Left ventricle myocardium superior (tissue), 1 donor: ENCODE data around the gene OR8B12. TPM values are rescaled to one million over a fixed set of nuclear protein-coding genes. Genes with fewer than 3 reads are reported as not detected.

Experiments used
- ATAC-seq: fragments of 200-7000 bp; cut with Tn5 transposase; one replicate; pipeline ENCODE4 v1.9.1; 2020; ENCODE audit warnings: mild to moderate bottlenecking, moderate library complexity
- DNase-seq: peaks from one replicate; pipeline ENCODE4 v3.0.0-alpha.2; 2020
- intact Hi-C: fragments of 100-400 bp; cut with micrococcal nuclease; formaldehyde crosslinking; loops from one replicate; pipeline ENCODE4 v1.11.0; 2022
- long read RNA-seq: library from polyadenylated mRNA; unstranded; transcript quantifications from one replicate; pipeline ENCODE4 v2.0.0, GENCODE V29; 2021
- total RNA-seq: library from RNA; stranded (reverse); fragmentation: NEBNext Ultra II Directional; extraction: Animal tissue kit (Norgen Biotek cat#: 25700); gene quantifications from one replicate; pipeline ENCODE4 v1.2.1, GENCODE V29; 2021
- donor health status: DM: no; HTN: yes; CAD: no; lungs with severe emphysema.

OR8B12 gene, protein sequence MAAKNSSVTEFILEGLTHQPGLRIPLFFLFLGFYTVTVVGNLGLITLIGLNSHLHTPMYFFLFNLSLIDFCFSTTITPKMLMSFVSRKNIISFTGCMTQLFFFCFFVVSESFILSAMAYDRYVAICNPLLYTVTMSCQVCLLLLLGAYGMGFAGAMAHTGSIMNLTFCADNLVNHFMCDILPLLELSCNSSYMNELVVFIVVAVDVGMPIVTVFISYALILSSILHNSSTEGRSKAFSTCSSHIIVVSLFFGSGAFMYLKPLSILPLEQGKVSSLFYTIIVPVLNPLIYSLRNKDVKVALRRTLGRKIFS
- not detected for total RNA-seq
- long read RNA-seq: 0 reads

DNA sequence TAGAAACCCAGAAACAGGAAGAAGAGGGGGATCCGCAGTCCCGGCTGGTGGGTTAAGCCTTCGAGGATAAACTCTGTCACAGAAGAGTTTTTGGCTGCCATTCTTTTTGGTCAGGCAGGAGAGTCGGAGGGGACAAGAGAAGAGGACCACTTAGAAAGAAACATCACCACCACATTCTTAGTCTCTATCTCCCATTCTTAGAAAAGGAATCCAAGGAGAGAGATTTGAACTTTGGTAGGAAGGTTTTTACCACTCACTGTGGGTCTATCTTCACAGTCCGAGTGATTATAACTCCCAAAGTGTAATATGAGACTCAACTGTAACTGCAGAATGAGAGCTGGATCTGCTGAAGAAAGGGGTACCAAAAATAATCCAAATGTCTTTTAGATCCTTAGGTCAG lies at the start of gene OR8B12:
Gene OR8B12, minus strand, starts transcription at position 101 of the 400 bp plus-strand sequence. Its CDS starts 0 bp downstream, at position 101.
- DNase-seq: no peak
- ATAC-seq: no peak
- intact Hi-C loops: no loop called here

DNA sequence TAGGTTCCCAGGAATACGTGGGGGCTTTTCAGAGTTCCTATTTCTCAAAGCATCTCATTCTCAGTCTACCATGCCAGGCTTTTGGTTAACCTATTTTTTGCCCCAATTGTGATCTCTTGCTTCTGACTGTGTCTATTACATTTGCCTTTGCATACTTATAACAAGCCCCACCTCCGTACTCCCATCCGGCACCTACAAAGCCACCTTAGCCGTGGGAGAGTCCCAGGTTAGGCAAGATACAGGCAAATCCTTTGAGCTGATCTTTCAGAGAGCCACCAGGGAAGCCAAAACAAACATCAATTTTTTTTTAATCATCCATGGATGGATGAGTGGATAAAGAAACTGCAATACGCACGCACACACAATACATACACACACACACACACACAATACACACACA lies 49.2 kb upstream of the OR8B12 start:
- intact Hi-C loops: no loop called here
- no peak for ATAC-seq

DNA sequence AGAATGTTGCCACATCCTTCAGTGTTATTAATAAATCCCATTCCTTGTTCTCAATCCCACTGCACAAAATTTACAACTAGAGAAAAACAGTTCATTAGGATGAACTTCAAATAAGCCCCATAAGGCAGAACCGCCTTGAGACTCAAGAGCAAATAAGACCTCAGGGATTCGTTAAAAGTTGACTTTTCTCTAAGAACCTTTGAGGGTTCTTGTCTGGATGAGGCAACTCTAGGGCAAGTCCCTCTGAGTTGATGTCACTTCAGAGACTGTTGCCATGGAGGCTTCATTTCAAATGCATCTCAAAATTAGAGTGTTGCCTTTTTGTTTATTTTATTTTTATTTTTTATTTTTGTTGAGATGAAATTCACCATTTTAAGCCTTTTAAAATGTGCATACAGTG lies 48.0 kb upstream of the OR8B12 start:
- ATAC-seq (no peak), DNase-seq (no peak)
- intact Hi-C loops: no loop called here

More for the DNA sequence above, 49.2 kb upstream of the OR8B12 start:
- DNase-seq: no peak

DNA sequence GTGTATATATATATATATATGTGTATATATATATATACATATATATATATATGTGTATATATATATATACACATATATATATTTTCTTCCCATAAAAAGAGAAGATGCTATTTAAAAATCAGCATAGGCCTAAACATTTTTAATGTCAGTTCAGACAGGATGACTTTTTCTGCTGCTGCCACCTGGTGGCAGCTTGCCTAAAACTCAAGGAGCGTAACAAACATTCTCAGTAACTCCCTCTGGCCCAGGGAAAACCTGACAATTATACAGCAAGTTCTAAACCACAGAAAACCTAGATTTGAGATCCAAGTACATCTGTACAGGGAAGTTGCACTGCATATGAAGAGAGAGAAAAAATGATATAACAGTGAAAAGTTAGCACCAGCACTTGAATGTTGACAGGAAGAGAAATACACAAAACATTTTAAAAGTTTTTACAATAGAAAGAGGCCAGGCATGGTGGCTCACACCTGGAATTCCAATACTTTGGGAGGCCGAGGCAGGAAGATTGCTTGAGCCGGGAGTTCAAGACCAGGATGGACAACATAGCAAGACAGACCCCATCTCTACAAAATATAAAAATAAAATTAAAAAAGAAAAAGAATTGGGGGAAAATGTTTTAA lies 42.9 kb upstream of the OR8B12 start:
- intact Hi-C loops: loop anchor here (10.0 kb wide), 1 partner anchor 512 kb away; no protein-coding TSS in a partner anchor
- DNase-seq: peak; percentile 76
- ATAC-seq: no peak

DNA sequence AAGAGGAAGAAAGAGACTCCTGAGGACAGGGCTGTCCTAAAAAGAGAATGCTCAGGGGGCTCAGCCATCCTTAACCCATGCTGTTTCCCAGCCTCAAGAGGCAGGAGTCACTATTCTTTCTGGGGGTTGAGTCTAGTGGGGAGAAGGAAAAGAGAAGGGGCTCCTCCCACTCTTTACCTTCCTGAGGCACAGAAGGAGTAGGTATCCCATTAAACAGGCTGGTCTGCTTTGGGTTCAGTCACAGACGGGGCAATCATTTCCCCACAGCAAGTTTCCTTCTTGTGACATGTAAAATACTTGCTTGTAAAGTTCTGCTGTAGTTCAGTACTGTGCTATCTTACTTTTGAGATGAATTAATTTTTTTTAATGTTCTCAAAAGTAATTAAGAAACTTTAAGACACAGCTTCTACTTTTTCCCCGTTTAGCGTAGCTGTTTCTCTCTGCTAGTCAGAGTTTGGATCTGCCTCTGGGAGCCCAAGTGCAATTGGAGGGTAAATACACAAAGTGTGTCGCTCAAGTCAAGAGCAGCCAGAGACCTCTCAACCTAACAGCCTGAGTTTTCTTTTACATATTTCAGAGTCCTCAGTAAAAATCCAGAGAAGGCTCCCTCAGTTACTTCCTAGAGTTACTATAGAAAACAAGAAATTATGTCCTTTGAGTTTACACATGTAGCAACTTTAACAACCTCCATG lies 41.4 kb upstream of the OR8B12 start:
- DNase-seq (no peak), ATAC-seq (no peak)
- intact Hi-C loops: loop anchor here (10.0 kb wide), 1 partner anchor 510 kb away; no protein-coding TSS in a partner anchor

DNA sequence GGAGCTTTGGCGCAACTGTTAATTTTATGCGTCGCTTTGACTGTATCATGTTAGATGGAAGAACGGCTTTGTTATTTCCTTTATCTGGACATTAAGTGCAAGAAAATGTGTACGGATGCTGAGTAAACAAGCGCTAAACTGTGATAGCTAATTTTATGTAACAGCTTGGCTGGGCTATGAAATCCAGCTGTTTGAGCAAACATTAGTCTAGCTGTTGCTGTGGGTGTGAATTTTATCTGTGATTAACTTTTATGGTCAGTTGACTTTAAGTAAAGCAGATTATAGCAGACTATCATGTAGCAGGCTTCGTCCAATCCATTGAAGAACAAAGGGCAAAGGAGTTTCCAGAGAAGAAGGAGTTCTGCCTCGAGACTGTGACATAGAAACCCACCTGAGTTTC lies 40.3 kb upstream of the OR8B12 start:
- DNase-seq (no peak), ATAC-seq (no peak)
- intact Hi-C loops: loop anchor here (2.0 to 10.0 kb wide), 2 partner anchors 169 to 509 kb away; no protein-coding TSS in a partner anchor

DNA sequence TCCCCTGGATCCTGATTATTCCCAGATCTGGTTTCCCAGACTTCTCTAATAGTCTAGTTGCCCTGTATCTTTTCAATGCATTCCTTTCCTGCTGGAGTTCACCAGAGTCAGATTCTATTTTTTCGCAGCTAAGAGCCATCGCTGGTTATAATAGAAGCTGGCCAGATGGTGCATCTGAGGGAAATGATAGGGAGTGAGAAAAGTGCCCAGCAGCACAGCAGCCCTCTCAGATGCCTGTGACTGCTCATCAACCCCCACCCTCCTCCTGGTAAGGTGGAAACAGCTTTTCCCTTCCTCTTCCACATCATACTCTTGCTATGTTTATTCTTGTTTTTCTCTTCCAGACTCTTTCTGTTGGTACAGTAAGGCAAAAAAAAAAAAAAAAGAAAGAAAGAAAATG lies 39.1 kb upstream of the OR8B12 start:
- intact Hi-C loops: loop anchor here (2.0 to 10.0 kb wide), 2 partner anchors 168 to 508 kb away; no protein-coding TSS in a partner anchor
- ATAC-seq (no peak), DNase-seq (no peak)

DNA sequence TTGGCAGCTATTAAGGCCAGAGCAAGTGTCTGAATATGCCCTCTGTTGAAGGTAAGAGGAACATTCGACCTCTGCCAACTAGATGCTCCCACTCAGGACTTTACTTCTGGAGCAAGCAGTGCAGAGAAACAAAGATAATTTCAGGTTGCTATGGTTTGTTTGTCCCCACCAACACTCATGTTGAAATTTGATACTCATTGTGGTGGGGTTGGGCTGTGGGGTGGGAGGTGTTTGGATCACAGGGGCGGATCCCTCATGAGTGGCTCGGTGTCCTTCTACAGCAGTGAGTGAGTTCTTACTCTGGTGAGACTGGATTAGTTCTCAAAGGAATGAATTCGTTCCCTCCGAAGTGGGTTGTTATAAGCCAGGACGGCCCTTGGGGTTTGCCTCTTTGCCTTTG lies 38.4 kb upstream of the OR8B12 start:
- DNase-seq: no peak
- intact Hi-C loops: loop anchor here (2.0 to 10.0 kb wide), 2 partner anchors 167 to 507 kb away; no protein-coding TSS in a partner anchor
- ATAC-seq: no peak

DNA sequence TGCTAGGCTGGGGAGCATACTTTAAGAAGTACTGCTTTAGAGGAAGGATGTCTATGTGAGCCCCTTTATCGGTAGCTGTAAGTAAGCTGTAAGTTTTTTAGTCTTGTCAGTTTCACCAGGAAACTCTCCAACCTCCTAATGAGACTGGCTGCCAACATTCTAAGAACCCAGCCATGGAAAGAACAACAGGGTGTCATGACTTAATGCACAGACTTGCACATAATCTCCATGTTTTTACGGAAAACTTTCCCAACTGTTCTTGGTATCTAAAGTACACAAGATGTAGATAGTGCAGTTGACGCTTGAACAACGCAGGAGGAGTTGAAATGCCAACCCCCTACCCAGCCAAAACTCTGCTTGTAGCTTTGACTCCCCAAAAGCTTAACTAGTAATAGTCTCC lies 35.3 kb upstream of the OR8B12 start:
- DNase-seq (no peak), ATAC-seq (no peak)
- intact Hi-C loops: no loop called here

DNA sequence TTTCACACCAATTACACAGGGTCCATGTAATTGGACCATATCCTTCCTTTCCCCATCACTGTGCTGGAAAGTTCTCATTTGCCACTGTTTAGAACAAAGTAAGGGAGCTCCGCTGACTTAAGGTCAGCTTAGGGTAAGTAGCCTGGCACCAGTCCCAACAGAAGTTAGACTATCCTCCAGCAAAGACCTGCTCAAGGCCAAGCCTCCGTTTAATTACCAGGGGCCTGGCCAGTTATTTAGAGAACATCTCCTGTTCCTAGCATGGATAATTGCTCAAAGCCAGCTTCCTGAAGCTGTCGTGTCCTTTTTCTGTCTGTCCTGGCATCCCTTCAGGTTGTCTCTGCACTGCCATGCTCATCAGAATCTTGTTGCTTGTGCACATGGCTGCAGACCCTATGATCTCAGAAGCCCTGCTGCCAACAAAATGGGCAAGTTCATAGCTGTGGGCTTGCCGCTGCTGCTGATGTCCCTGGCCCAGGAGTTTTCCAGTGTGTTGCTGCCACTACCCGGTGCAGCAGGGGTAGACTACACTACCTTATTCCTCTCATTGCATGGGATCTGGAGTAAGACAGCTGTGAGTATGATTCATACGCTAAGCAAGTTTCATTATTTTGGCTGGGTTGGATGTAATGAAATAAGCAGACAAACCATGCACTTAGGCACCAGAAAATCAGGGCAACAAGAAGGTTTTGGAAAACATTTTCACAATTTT lies 34.4 kb upstream of the OR8B12 start:
- intact Hi-C loops: no loop called here
- peak; percentile 73 for ATAC-seq
- no peak for DNase-seq

DNA sequence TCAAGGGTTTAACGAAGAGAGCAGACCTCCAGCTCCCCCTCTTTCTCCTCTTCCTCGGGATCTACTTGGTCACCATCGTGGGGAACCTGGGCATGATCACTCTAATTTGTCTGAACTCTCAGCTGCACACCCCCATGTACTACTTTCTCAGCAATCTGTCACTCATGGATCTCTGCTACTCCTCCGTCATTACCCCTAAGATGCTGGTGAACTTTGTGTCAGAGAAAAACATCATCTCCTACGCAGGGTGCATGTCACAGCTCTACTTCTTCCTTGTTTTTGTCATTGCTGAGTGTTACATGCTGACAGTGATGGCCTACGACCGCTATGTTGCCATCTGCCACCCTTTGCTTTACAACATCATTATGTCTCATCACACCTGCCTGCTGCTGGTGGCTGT lies 26.7 kb upstream of the OR8B12 start:
- DNase-seq: no peak
- intact Hi-C loops: no loop called here
- no peak for ATAC-seq

DNA sequence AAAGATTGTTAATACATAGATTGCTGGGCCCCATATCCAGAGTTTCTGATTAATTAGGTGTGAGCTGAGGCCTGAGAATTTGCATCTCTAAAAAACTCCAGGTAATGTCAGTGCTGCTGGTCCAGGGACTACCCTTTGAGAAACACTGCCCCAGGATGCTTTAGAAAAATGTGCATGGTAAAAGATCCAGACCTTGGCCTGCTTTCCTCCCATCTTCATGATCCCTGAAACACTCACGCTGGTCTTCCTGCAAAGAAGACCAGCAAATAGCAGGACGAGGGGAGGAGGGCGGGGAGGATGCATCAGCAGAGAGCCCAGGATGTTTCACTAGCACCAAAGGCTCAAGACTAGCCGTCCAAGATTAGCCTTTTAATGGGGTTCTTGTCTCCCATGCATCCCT lies 26.2 kb upstream of the OR8B12 start, which contains the start of gene OR8A1:
Gene OR8A1, plus strand, starts transcription at position 301 of the 400 bp plus-strand sequence. CDS start 123 bp downstream, outside the sequence.
- DNase-seq (no peak), ATAC-seq (no peak)
- intact Hi-C loops: no loop called here

DNA sequence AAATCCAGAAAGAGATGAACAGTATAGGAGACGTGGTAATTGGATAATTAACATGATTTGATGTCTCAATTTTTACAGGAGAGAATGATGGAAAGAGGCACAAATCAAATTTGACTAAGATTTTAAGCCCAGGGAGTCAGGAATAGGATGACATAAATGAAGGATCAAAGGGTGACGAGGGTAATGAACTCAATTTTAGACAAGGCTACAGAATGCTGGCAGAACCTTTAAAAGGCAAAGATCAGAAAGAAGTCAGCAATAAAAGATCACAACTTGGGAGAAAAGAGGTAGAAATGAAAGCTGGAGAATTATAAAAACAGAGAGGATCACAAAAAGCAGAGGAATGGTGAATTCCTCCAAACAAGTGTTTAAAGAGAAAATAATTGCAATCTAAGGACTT lies 13.4 kb upstream of the OR8B12 start:
- intact Hi-C loops: no loop called here
- ATAC-seq (no peak), DNase-seq (no peak)

DNA sequence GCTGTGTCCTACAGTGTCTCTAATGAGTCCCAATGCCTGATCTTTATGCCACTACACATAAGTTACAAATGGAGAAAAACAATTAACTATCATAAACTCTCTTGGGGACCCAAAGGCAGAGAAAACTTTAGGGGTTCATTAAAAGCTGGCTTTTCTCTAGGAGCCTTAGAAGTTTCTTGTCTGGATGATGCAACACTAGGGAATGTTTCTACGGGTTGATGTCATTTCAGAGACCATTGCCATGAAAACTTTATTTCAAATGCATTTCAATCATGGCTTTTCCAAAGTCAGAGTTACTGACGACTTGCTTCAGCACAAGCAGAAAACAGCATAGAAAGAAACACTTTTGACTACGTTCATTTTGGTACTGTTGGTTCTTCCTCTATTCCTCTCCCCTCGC lies 8.5 kb upstream of the OR8B12 start:
- intact Hi-C loops: no loop called here
- no peak for ATAC-seq
- no peak for DNase-seq

DNA sequence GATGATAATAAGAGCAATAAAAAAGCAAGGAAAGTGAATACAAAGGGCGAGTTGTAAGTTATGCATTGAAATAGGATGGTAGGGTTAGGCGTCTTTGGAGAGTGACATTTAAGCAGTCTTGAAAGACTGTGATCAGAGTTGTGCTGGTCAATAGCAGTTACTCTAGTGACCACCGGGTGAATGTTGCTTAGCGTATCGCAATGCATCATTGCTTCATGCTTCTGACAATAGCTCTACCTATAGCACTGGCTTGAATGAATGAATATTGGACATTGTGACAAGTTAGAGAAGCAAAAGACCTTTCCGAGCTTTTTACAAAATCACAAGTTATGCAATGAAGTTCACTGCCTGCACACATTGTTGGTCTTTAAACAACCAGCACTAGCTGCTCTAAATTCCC lies 7.7 kb upstream of the OR8B12 start:
- DNase-seq: no peak
- ATAC-seq: no peak

DNA sequence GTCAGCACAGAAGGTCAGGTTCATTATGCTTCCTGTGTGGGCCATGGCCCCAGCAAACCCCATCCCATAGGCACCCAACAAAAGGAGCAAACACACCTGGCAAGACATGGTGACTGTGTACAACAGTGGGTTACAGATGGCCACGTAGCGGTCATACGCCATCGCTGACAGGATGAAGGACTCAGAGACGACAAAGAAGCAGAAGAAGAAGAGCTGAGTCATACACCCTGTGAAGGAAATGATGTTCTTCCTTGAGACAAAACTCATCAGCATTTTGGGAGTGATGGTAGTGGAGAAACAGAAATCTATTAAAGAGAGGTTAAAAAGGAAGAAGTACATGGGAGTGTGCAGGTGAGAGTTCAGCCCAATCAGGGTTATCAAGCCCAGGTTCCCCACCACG lies 309 bp downstream of the OR8B12 start:
- intact Hi-C loops: no loop called here
- ATAC-seq: no peak
- DNase-seq: no peak

More for the DNA sequence above, 7.7 kb upstream of the OR8B12 start:
- intact Hi-C loops: no loop called here

DNA sequence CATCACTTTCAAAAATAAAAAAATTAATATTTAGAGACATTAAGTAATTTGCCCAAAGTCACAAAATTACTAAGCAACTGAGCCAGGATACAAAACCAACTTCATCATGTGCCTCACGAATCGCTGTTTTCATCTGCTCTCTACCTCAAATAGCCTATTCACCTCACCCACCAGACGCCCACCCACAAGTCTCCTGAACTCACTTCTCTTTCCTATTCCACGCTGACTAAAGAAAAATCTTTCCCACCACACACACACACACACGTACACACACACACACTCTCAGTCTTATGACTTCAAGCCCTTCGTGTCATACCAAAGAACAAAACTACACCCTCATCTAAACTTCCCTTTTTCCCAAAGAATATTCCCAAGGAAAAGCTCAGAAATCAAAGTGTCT lies 2.2 kb downstream of the OR8B12 start:
- intact Hi-C loops: no loop called here
- ATAC-seq (no peak), DNase-seq (no peak)

DNA sequence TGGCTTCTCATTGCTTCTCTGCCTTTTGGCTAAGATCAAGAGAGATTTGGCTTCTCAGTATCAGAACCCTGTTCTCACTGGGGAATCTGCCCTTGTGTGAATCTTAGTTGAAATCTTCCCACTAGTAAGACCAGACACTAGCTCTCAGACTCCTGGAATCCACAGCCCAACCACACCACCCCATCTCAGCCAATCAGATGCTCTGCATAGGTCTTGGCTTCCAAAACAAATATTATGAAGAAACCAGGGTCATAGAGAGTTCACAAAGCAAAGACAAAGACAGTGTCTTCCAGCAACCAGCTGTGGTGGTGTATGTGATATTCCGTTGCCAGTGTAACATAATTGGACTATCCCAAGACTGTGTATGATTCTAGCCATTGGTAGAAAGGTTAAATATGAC lies 5.4 kb downstream of the OR8B12 start:
- ATAC-seq (peak; percentile 93), DNase-seq (no peak)
- intact Hi-C loops: no loop called here

DNA sequence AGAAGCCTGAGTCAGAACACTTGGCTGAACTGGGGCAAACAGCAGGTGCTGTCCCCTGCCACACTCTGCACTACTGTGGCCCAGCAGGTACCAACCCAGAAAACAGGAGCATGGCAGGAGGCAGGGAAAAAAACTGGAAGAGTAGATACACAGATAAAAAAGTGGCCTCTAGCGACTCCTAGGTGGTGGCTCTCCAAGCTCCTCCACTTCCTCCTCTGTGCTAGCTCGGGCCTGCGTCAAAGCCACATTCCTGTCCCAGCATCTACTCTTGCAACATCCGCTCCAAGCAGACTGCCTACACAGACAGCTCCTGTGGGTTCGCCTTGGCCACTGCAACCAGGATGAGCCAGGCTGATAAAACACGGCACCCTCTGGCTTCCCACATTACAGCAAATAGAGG lies 6.9 kb downstream of the OR8B12 start:
- intact Hi-C loops: loop anchor here (2.0 kb wide), 1 partner anchor 66 kb away; no protein-coding TSS in a partner anchor
- ATAC-seq: peak; percentile 88
- DNase-seq: peak; percentile 46
